HG02588 (cell line): Measurements from ENCODE around the gene SELENOO.

Source experiments
- ATAC-seq: cut with Tn5 transposase; IDR thresholded peaks from one replicate; pipeline ENCODE4 v1.9.1; 2021; ENCODE audit warnings: mild to moderate bottlenecking, moderate library complexity; ENCODE audit not compliant: unreplicated experiment

Gene SELENOO

GRCh38 chr22:50171319-50171964 is 29.4 kb upstream of the SELENOO start:
- no peak for ATAC-seq

- ATAC-seq: no peak
These were observed 28.8 kb upstream of the SELENOO start for GRCh38 chr22:50171965-50172421.

- no peak for ATAC-seq
These were observed 27.4 kb upstream of the SELENOO start for GRCh38 chr22:50173311-50173982.

- no peak for ATAC-seq
These were observed 26.8 kb upstream of the SELENOO start for GRCh38 chr22:50173983-50174355.

- no peak for ATAC-seq
These were observed 26.2 kb upstream of the SELENOO start for GRCh38 chr22:50174382-50175190.

- no peak for ATAC-seq
These were observed 25.7 kb upstream of the SELENOO start for GRCh38 chr22:50175191-50175461.

- ATAC-seq: no peak
These were observed 24.6 kb upstream of the SELENOO start for GRCh38 chr22:50175921-50176849.

- no peak for ATAC-seq
These were observed 23.8 kb upstream of the SELENOO start for GRCh38 chr22:50176850-50177536.

- no peak for ATAC-seq
These were observed 23.0 kb upstream of the SELENOO start for GRCh38 chr22:50177537-50178470.

- no peak for ATAC-seq
These were observed 22.3 kb upstream of the SELENOO start for GRCh38 chr22:50178471-50178864.

GRCh38 chr22:50178871-50179869 is 21.6 kb upstream of the SELENOO start:
- no peak for ATAC-seq

GRCh38 chr22:50179937-50180726 is 20.7 kb upstream of the SELENOO start:
- no peak for ATAC-seq

GRCh38 chr22:50180727-50181521 is 19.9 kb upstream of the SELENOO start:
- no peak for ATAC-seq

- no peak for ATAC-seq
These were observed 18.4 kb upstream of the SELENOO start for GRCh38 chr22:50182176-50183081.

GRCh38 chr22:50183141-50183971 is 17.5 kb upstream of the SELENOO start:
- ATAC-seq: no peak
